SH-SY5Y (cell line): ENCODE measurements around the gene IKZF1.

Experiments
- GATA2 ChIP-seq: IDR thresholded peaks from 2 replicates; pipeline ENCODE4 v1.6.1; 2011; ENCODE audit warnings: mild to moderate bottlenecking, low read depth, low read length
- GATA3 ChIP-seq: IDR thresholded peaks from 2 replicates; pipeline ENCODE4 v1.6.1; 2011; ENCODE audit warnings: low read depth, mild to moderate bottlenecking, low read length, moderate library complexity

- no peak for TF ChIP-seq GATA3
- TF ChIP-seq GATA2 = no peak
Observed at GRCh38 chr7:50304129-50304910, at the start of gene IKZF1.
